ENCODE measurements around the gene PKP3.

The PKP3 gene

GRCh38 chr11:437228-437870, 43.3 kb downstream of the PKP3 start:
- Histone ChIP-seq H3K36me3 (ENCODE audit: insufficient read depth, low read length) (no peaks in the 10 kb centered on the region), H3K79me2 (ENCODE audit: control insufficient read depth, insufficient read depth, low read length, unreplicated experiment) (no peaks in the 10 kb centered on the region), H3K27me3 (ENCODE audit: insufficient read depth, low read length) (peaks cover 9% of the 10 kb centered on the region; the same call in 1 of the 2 replicates), H3K4me3 (ENCODE audit: low read depth, low read length) (no peak overlapping the region), H2AFZ (ENCODE audit: low read length, unreplicated experiment) (no peak overlapping the region), H3K27ac (ENCODE audit: low read depth, low read length) (no peak overlapping the region), H3K4me1 (ENCODE audit: control insufficient read depth, insufficient read depth, low read length, unreplicated experiment) (no peaks in the 10 kb centered on the region)

- Histone ChIP-seq H3K79me2 (ENCODE audit: control insufficient read depth, insufficient read depth, low read length, unreplicated experiment) (no peaks in the 10 kb centered on the region), H3K27ac (ENCODE audit: low read depth, low read length) (no peak overlapping the region), H3K4me3 (ENCODE audit: low read depth, low read length) (no peak overlapping the region), H3K36me3 (ENCODE audit: insufficient read depth, low read length) (no peaks in the 10 kb centered on the region), H3K27me3 (ENCODE audit: insufficient read depth, low read length) (peaks cover 9% of the 10 kb centered on the region; the same call in 1 of the 2 replicates), H2AFZ (ENCODE audit: low read length, unreplicated experiment) (no peak overlapping the region), H3K4me1 (ENCODE audit: control insufficient read depth, insufficient read depth, low read length, unreplicated experiment) (no peaks in the 10 kb centered on the region)
Measured at GRCh38 chr11:438101-438844, 44.3 kb downstream of the PKP3 start.

GRCh38 chr11:439315-440064, 45.5 kb downstream of the PKP3 start:
- no peak overlapping the region for H2AFZ ChIP-seq (ENCODE audit: low read length, unreplicated experiment)
- H3K79me2 ChIP-seq (ENCODE audit: control insufficient read depth, insufficient read depth, low read length, unreplicated experiment), result no peaks in the 10 kb centered on the region
- peaks cover 9% of the 10 kb centered on the region; the same call in 1 of the 2 replicates for H3K27me3 ChIP-seq (ENCODE audit: insufficient read depth, low read length)
- H3K4me3 ChIP-seq (ENCODE audit: low read depth, low read length), result no peak overlapping the region
- no peaks in the 10 kb centered on the region for H3K36me3 ChIP-seq (ENCODE audit: insufficient read depth, low read length)
- H3K27ac ChIP-seq (ENCODE audit: low read depth, low read length), result no peak overlapping the region
- H3K4me1 ChIP-seq (ENCODE audit: control insufficient read depth, insufficient read depth, low read length, unreplicated experiment), result peaks cover 2% of the 10 kb centered on the region

GRCh38 chr11:440065-441042, 46.3 kb downstream of the PKP3 start:
- H3K27me3 ChIP-seq (ENCODE audit: insufficient read depth, low read length), result peaks cover 9% of the 10 kb centered on the region; the same call in 1 of the 2 replicates
- H3K36me3 ChIP-seq (ENCODE audit: insufficient read depth, low read length), result no peaks in the 10 kb centered on the region
- H3K79me2 ChIP-seq (ENCODE audit: control insufficient read depth, insufficient read depth, low read length, unreplicated experiment), result no peaks in the 10 kb centered on the region
- H3K4me1 ChIP-seq (ENCODE audit: control insufficient read depth, insufficient read depth, low read length, unreplicated experiment), result peaks cover 5% of the 10 kb centered on the region
- no peak overlapping the region for H2AFZ ChIP-seq (ENCODE audit: low read length, unreplicated experiment)
- no peak overlapping the region for H3K4me3 ChIP-seq (ENCODE audit: low read depth, low read length)
- no peak overlapping the region for H3K27ac ChIP-seq (ENCODE audit: low read depth, low read length)

- peaks cover 9% of the 10 kb centered on the region; the same call in 1 of the 2 replicates for H3K27me3 ChIP-seq (ENCODE audit: insufficient read depth, low read length)
- no peaks in the 10 kb centered on the region for H3K79me2 ChIP-seq (ENCODE audit: control insufficient read depth, insufficient read depth, low read length, unreplicated experiment)
- H3K36me3 ChIP-seq (ENCODE audit: insufficient read depth, low read length), result no peaks in the 10 kb centered on the region
- no peak overlapping the region for H2AFZ ChIP-seq (ENCODE audit: low read length, unreplicated experiment)
- peaks cover 5% of the 10 kb centered on the region for H3K4me1 ChIP-seq (ENCODE audit: control insufficient read depth, insufficient read depth, low read length, unreplicated experiment)
- H3K27ac ChIP-seq (ENCODE audit: low read depth, low read length), result no peak overlapping the region
- no peak overlapping the region for H3K4me3 ChIP-seq (ENCODE audit: low read depth, low read length)
Measured at GRCh38 chr11:441043-441417, 47.0 kb downstream of the PKP3 start.

- Histone ChIP-seq H3K4me1 (ENCODE audit: control insufficient read depth, insufficient read depth, low read length, unreplicated experiment) (peaks cover 5% of the 10 kb centered on the region), H3K4me3 (ENCODE audit: low read depth, low read length) (no peak within 1 kb of the TSS)
Measured at GRCh38 chr11:441418-442274, 47.6 kb downstream of the PKP3 start, which contains the start of gene ANO9. ANO9 (minus strand) TSS chr11:442011; CDS start chr11:441926, 85 bp downstream.

GRCh38 chr11:442611-443081, 48.6 kb downstream of the PKP3 start:
- Histone ChIP-seq H3K27ac (ENCODE audit: low read depth, low read length) (no peak overlapping the region), H2AFZ (ENCODE audit: low read length, unreplicated experiment) (no peak overlapping the region), H3K36me3 (ENCODE audit: insufficient read depth, low read length) (no peaks in the 10 kb centered on the region), H3K27me3 (ENCODE audit: insufficient read depth, low read length) (peaks cover 9% of the 10 kb centered on the region; the same call in 1 of the 2 replicates), H3K4me1 (ENCODE audit: control insufficient read depth, insufficient read depth, low read length, unreplicated experiment) (peaks cover 5% of the 10 kb centered on the region), H3K79me2 (ENCODE audit: control insufficient read depth, insufficient read depth, low read length, unreplicated experiment) (no peaks in the 10 kb centered on the region), H3K4me3 (ENCODE audit: low read depth, low read length) (no peak overlapping the region)

More at GRCh38 chr11:441418-442274, 47.6 kb downstream of the PKP3 start, which contains the start of gene ANO9:
- no peak within 1 kb of the TSS for H2AFZ ChIP-seq (ENCODE audit: low read length, unreplicated experiment)
- H3K27me3 ChIP-seq (ENCODE audit: insufficient read depth, low read length), result peaks cover 9% of the 10 kb centered on the region; the same call in 1 of the 2 replicates
- no peak within 1 kb of the TSS for H3K27ac ChIP-seq (ENCODE audit: low read depth, low read length)
- H3K36me3 ChIP-seq (ENCODE audit: insufficient read depth, low read length), result no peaks in the 10 kb centered on the region
- H3K79me2 ChIP-seq (ENCODE audit: control insufficient read depth, insufficient read depth, low read length, unreplicated experiment), result no peaks in the 10 kb centered on the region

- Histone ChIP-seq H3K79me2 (ENCODE audit: control insufficient read depth, insufficient read depth, low read length, unreplicated experiment) (no peaks in the 10 kb centered on the region), H3K27ac (ENCODE audit: low read depth, low read length) (no peak overlapping the region), H3K27me3 (ENCODE audit: insufficient read depth, low read length) (peaks cover 9% of the 10 kb centered on the region; the same call in 1 of the 2 replicates), H3K4me3 (ENCODE audit: low read depth, low read length) (no peak overlapping the region), H3K4me1 (ENCODE audit: control insufficient read depth, insufficient read depth, low read length, unreplicated experiment) (peaks cover 5% of the 10 kb centered on the region), H2AFZ (ENCODE audit: low read length, unreplicated experiment) (no peak overlapping the region), H3K36me3 (ENCODE audit: insufficient read depth, low read length) (no peaks in the 10 kb centered on the region)
Measured at GRCh38 chr11:443542-444199, 49.7 kb downstream of the PKP3 start.

All from ACC112 (cell line).